H1 (cell line): ENCODE measurements around the gene KRT3. TPM values are rescaled to one million over a fixed set of nuclear protein-coding genes. Genes with fewer than 3 reads are reported as not detected.

Source experiments
- CTCF ChIA-PET: fragments of 300-600 bp; sonication (Branson Sonifier 250); formaldehyde crosslinking; loops from one replicate; lab custom pipeline; 2021; ENCODE audit not compliant: partially characterized antibody; lab: Charles Lee
- POLR2A ChIA-PET: fragments of 300-600 bp; sonication (Branson Sonifier 250); formaldehyde crosslinking; loops from one replicate; lab custom pipeline; 2021; ENCODE audit warnings: inconsistent platforms; ENCODE audit not compliant: partially characterized antibody; lab: Charles Lee
- DNase-seq, 2 experiments: peaks; one replicate each; pipeline versions ENCODE4 v3.0.0 to v3.0.0-alpha.2; 2010 to 2022; ENCODE audit warnings: low spot score in 2 of 2, low read depth in 1 of 2, mixed read lengths in 1 of 2
- FAIRE-seq: peaks from 2 replicates; lab custom pipeline; 2011; peaks lifted over from hg19 to GRCh38; lab: Jason Lieb, UNC
- H2AFZ ChIP-seq: 2 replicates; pipeline ENCODE4 v1.8.1; 2012; ENCODE audit warnings: low read length, inconsistent platforms
- H2AK5ac ChIP-seq: 2 replicates; pipeline ENCODE4 v1.6.1; 2013; ENCODE audit warnings: low read depth, low read length
- H2BK120ac ChIP-seq: replicated peaks from 2 replicates; pipeline ENCODE3; 2013; ENCODE audit warnings: low read depth, low read length, inconsistent platforms
- H2BK12ac ChIP-seq: 2 replicates; pipeline ENCODE4 v1.6.1; 2013; ENCODE audit warnings: low read depth, low read length
- H2BK15ac ChIP-seq: 2 replicates; pipeline ENCODE4 v1.6.1; 2013; ENCODE audit warnings: low read length
- H2BK20ac ChIP-seq: 2 replicates; pipeline ENCODE4 v1.6.1; 2013; ENCODE audit warnings: low read length
- H2BK5ac ChIP-seq: 2 replicates; pipeline ENCODE4 v1.6.1; 2013; ENCODE audit warnings: low read depth, low read length
- H3K14ac ChIP-seq: 2 replicates; pipeline ENCODE4 v1.6.1; 2013; ENCODE audit warnings: inconsistent platforms; ENCODE audit not compliant: insufficient read length
- H3K18ac ChIP-seq: 2 replicates; pipeline ENCODE4 v1.6.1; 2013; ENCODE audit warnings: low read length; ENCODE audit errors: extremely low read depth
- H3K23ac ChIP-seq: 2 replicates; pipeline ENCODE4 v1.6.1; 2013; ENCODE audit warnings: inconsistent platforms; ENCODE audit not compliant: insufficient read length
- H3K23me2 ChIP-seq: 2 replicates; pipeline ENCODE4 v1.6.1; 2013; ENCODE audit warnings: low read depth, low read length
- H3K27ac ChIP-seq: 2 replicates; pipeline ENCODE4 v1.6.1; 2011; ENCODE audit warnings: low read depth, low read length, inconsistent platforms
- H3K27me3 ChIP-seq, 4 experiments: replicated peaks in 1 of 4; 1 replicate in 1 of 4; 2 replicates in 3 of 4; pipeline versions ENCODE4 v1.6.1 to v1.8.1; 2011 to 2013; ENCODE audit warnings: low read length in 3 of 4, mild to moderate bottlenecking in 3 of 4, inconsistent platforms in 2 of 4, mixed read lengths in 2 of 4, moderate library complexity in 1 of 4; ENCODE audit not compliant: control insufficient read depth in 3 of 4, insufficient read depth in 3 of 4; ENCODE audit errors: extremely low read depth in 1 of 4
- H3K36me3 ChIP-seq, 4 experiments: 2 replicates each; pipeline versions ENCODE4 v1.6.1 to v1.8.1; 2011 to 2013; ENCODE audit warnings: mild to moderate bottlenecking in 4 of 4, low read length in 3 of 4, moderate library complexity in 2 of 4, control low read depth in 1 of 4, inconsistent platforms in 1 of 4; ENCODE audit not compliant: insufficient read depth in 4 of 4, control insufficient read depth in 2 of 4
- H3K4ac ChIP-seq: replicated peaks from 2 replicates; pipeline ENCODE3; 2013; ENCODE audit warnings: low read length, low read depth, mixed read lengths, inconsistent platforms; ENCODE audit not compliant: insufficient read length
- H3K4me1 ChIP-seq, 4 experiments: replicated peaks in 1 of 4; 1 replicate in 1 of 4; 2 replicates in 3 of 4; pipeline versions ENCODE4 v1.6.1 to v1.8.1; 2011 to 2013; ENCODE audit warnings: low read length in 3 of 4, inconsistent platforms in 2 of 4, mixed read lengths in 1 of 4; ENCODE audit not compliant: insufficient read depth in 4 of 4, control insufficient read depth in 3 of 4
- H3K4me2 ChIP-seq, 2 experiments: 2 replicates each; pipeline versions ENCODE4 v1.6.1 to v1.8.1; 2011 to 2013; ENCODE audit warnings: low read depth in 2 of 2, low read length in 2 of 2, control low read depth in 1 of 2, inconsistent platforms in 1 of 2, mild to moderate bottlenecking in 1 of 2; ENCODE audit not compliant: insufficient read depth in 1 of 2
- H3K4me3 ChIP-seq, 4 experiments: fragments of 200-600, 300-600 bp in 1 of 4; sonication (generic), shearing (Covaris generic), sonication (Bioruptor Twin) in 1 of 4; 2 replicates each; pipeline versions ENCODE4 v1.5.1 to v1.8.1; 2011 to 2016; ENCODE audit warnings: low read length in 4 of 4, low read depth in 3 of 4, control low read depth in 2 of 4, inconsistent platforms in 2 of 4, mild to moderate bottlenecking in 2 of 4, mixed read lengths in 1 of 4, moderate library complexity in 1 of 4; ENCODE audit not compliant: insufficient read depth in 2 of 4; ENCODE audit errors: extremely low read depth in 1 of 4
- H3K56ac ChIP-seq: replicated peaks from 2 replicates; pipeline ENCODE3; 2013; ENCODE audit warnings: low read depth, mild to moderate bottlenecking, mixed read lengths, low read length, inconsistent platforms; ENCODE audit not compliant: insufficient read length
- H3K79me1 ChIP-seq: 2 replicates; pipeline ENCODE4 v1.6.1; 2013; ENCODE audit warnings: low read depth, low read length, control low read depth
- H3K79me2 ChIP-seq, 2 experiments: 2 replicates each; pipeline versions ENCODE4 v1.6.1 to v1.8.1; 2012 to 2013; ENCODE audit warnings: low read length in 2 of 2, mild to moderate bottlenecking in 2 of 2, inconsistent platforms in 1 of 2; ENCODE audit not compliant: insufficient read depth in 2 of 2, control insufficient read depth in 1 of 2
- H3K9ac ChIP-seq, 4 experiments: replicated peaks in 1 of 4; 1 replicate in 1 of 4; 2 replicates in 3 of 4; pipeline versions ENCODE4 v1.6.1 to v1.8.1; 2011 to 2013; ENCODE audit warnings: low read depth in 3 of 4, low read length in 3 of 4, control low read depth in 2 of 4, mild to moderate bottlenecking in 2 of 4, moderate library complexity in 2 of 4, inconsistent platforms in 1 of 4; ENCODE audit errors: extremely low read depth in 1 of 4
- H3K9me3 ChIP-seq, 2 experiments: 2 replicates each; pipeline versions ENCODE4 v1.6.1 to v1.8.1; 2012 to 2013; ENCODE audit warnings: mild to moderate bottlenecking in 2 of 2, moderate library complexity in 2 of 2, control low read depth in 1 of 2, inconsistent platforms in 1 of 2, low read depth in 1 of 2, low read length in 1 of 2, mixed read lengths in 1 of 2; ENCODE audit not compliant: insufficient read depth in 2 of 2
- H4K20me1 ChIP-seq, 2 experiments: replicated peaks in 1 of 2; 2 replicates each; pipeline versions ENCODE3 to v1.8.1; 2011 to 2013; ENCODE audit warnings: inconsistent platforms in 2 of 2, low read length in 2 of 2, mild to moderate bottlenecking in 1 of 2; ENCODE audit not compliant: insufficient read depth in 2 of 2, control insufficient read depth in 1 of 2
- H4K5ac ChIP-seq: 2 replicates; pipeline ENCODE4 v1.6.1; 2013; ENCODE audit warnings: low read length, low read depth, mixed read lengths, inconsistent platforms; ENCODE audit not compliant: insufficient read length
- H4K8ac ChIP-seq: 2 replicates; pipeline ENCODE4 v1.8.0; 2013; ENCODE audit warnings: mild to moderate bottlenecking, moderate library complexity, low read length, inconsistent platforms; ENCODE audit not compliant: insufficient read depth; ENCODE audit errors: extremely low read depth
- H4K91ac ChIP-seq: replicated peaks from 2 replicates; pipeline ENCODE3; 2013; ENCODE audit warnings: low read length, mixed read lengths, inconsistent platforms; ENCODE audit not compliant: insufficient read length
- BACH1 ChIP-seq: IDR thresholded peaks from 2 replicates; pipeline ENCODE4 v1.6.1; 2012; ENCODE audit warnings: low read length, improper control_type of control experiment
- BRCA1 ChIP-seq: IDR thresholded peaks from 2 replicates; pipeline ENCODE4 v1.6.1; 2012; ENCODE audit warnings: low read depth, low read length, improper control_type of control experiment
- CBX8 ChIP-seq: fragments of 300-800, 300-1000 bp; sonication (generic); IDR thresholded peaks from 2 replicates; pipeline ENCODE4 v1.7.1; 2016; ENCODE audit warnings: low read depth, low read length, borderline replicate concordance
- EP300 ChIP-seq, 2 experiments: IDR thresholded peaks; 1 replicate in 1 of 2; 2 replicates in 1 of 2; pipeline ENCODE4 v1.6.1; 2011 to 2012; ENCODE audit warnings: low read depth in 2 of 2, low read length in 2 of 2, mild to moderate bottlenecking in 2 of 2, borderline replicate concordance in 1 of 2, inconsistent platforms in 1 of 2, moderate library complexity in 1 of 2
- EZH2 ChIP-seq: fragments of 200-600 bp; sonication (generic); IDR thresholded peaks from 2 replicates; pipeline ENCODE4 v1.7.1; 2012; ENCODE audit warnings: low read depth, mild to moderate bottlenecking, moderate library complexity, low read length, inconsistent platforms; ENCODE audit not compliant: severe bottlenecking
- GTF2F1 ChIP-seq: IDR thresholded peaks from 2 replicates; pipeline ENCODE4 v1.6.1; 2012; ENCODE audit warnings: low read depth, low read length, improper control_type of control experiment, borderline replicate concordance
- HDAC2 ChIP-seq, 2 experiments: fragments of 300-600 bp in 1 of 2; sonication (generic) in 1 of 2; IDR thresholded peaks; 2 replicates each; pipeline ENCODE4 v1.6.1; 2011 to 2012; ENCODE audit warnings: low read depth in 2 of 2, low read length in 2 of 2, mild to moderate bottlenecking in 2 of 2, moderate library complexity in 2 of 2, borderline replicate concordance in 1 of 2, inconsistent platforms in 1 of 2
- HDAC6 ChIP-seq: IDR thresholded peaks from one replicate; pipeline ENCODE4 v1.7.1; 2012; ENCODE audit warnings: low read depth, mild to moderate bottlenecking, inconsistent platforms, low read length, moderate library complexity
- KDM4A ChIP-seq: IDR thresholded peaks from one replicate; pipeline ENCODE4 v1.7.1; 2012; ENCODE audit warnings: low read depth, mild to moderate bottlenecking, moderate library complexity, low read length, inconsistent platforms; ENCODE audit not compliant: severe bottlenecking
- PHF8 ChIP-seq: fragments of 200-600 bp; sonication (generic); conservative IDR thresholded peaks from 2 replicates; pipeline ENCODE4 v1.7.1; 2012; ENCODE audit warnings: low read depth, mild to moderate bottlenecking, inconsistent platforms, low read length, moderate library complexity
- RBBP5 ChIP-seq: IDR thresholded peaks from 2 replicates; pipeline ENCODE4 v1.7.1; 2012; ENCODE audit warnings: low read depth, mild to moderate bottlenecking, inconsistent platforms, low read length, moderate library complexity, borderline replicate concordance
- RXRA ChIP-seq: IDR thresholded peaks from 2 replicates; pipeline ENCODE4 v1.6.1; 2011; ENCODE audit warnings: low read depth, mild to moderate bottlenecking, low read length, moderate library complexity; ENCODE audit not compliant: insufficient read depth
- SIN3A ChIP-seq, 2 experiments: IDR thresholded peaks in 1 of 2; conservative IDR thresholded peaks in 1 of 2; 2 replicates each; pipeline ENCODE4 v1.6.1; 2011 to 2012; ENCODE audit warnings: low read length in 2 of 2, improper control_type of control experiment in 1 of 2, low read depth in 1 of 2, mild to moderate bottlenecking in 1 of 2
- WGBS, 2 experiments: shearing (Covaris generic) in 1 of 2; methylation state at CpG; one replicate each; pipeline versions ENCODE4 v1.1.6 to v1.1.7; 2013 to 2015; ENCODE audit warnings: low lambda C conversion rate in 2 of 2, mixed read lengths in 2 of 2, inconsistent platforms in 1 of 2, low coverage in 1 of 2, missing lambda C conversion rate in 1 of 2; ENCODE audit not compliant: insufficient replicate concordance in 2 of 2, insufficient coverage in 1 of 2, insufficient read length in 1 of 2; ENCODE audit errors: extremely low coverage in 1 of 2, missing lambda C conversion rate in 1 of 2; 5-methylcytosine and 5-hydroxymethylcytosine counted together
- polyA plus RNA-seq, 7 experiments: library from polyadenylated mRNA; depleted of rRNA in 3 of 7; stranded (reverse) in 5 of 7; unstranded in 2 of 7; fragments of >200 nt in 5 of 7; fragments of 200-250 nt in 2 of 7; gene quantifications; 1 replicate in 5 of 7; 2 replicates in 1 of 7; 4 replicates in 1 of 7; pipeline versions ENCODE4 v1.2.1 to v1.2.3, GENCODE V29; 2011 to 2013; ENCODE audit warnings: missing spikeins in 2 of 7, mixed read lengths in 2 of 7
- total RNA-seq: library from RNA; stranded (reverse); fragmentation: NEBNext Ultra II Directional; extraction: Animal tissue kit (Norgen Biotek cat#: 25700); gene quantifications from 2 replicates; pipeline ENCODE4 v1.2.1, GENCODE V29; 2021

Gene KRT3
- total and polyA plus RNA-seq, 2 of the 8 experiments (the other 6 are each of a cell fraction or from before 2014, with no cell fraction given), result not detected

DNA sequence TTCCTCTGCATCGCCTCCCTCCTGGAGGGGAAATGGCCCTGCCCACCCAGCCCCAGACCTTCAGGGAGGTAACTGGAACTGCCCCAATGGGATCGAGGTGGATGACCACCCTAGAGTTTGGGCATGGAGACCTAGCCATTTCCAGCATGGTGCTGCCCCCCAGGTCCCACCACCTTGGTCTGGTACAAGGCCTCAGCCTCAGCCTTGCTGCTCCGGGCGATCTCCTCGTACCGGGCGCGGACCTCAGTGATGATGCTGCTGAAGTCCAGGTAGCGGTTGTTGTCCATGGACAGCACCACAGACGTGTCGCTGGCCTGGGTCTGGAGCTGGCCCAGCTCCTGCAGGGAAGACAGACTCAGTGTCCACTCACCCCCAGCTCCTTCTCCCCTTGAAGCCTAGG is 48.5 kb upstream of the KRT3 start:
- H2BK120ac ChIP-seq, result no peak overlapping the region
- no peak overlapping the region for H3K4me2 ChIP-seq
- no peak overlapping the region for H3K23ac ChIP-seq
- H3K9ac ChIP-seq, result no peak overlapping the region
- H3K27ac ChIP-seq, result no peak overlapping the region
- no peaks in the 10 kb centered on the region for H3K79me1 ChIP-seq
- H3K56ac ChIP-seq, result no peak overlapping the region
- H3K79me2 ChIP-seq, result no peaks in the 10 kb centered on the region
- H3K9me3 ChIP-seq, result no peaks in the 10 kb centered on the region; a peak in 1 of 4 replicates
- H3K4me3 ChIP-seq, result no peak overlapping the region
- no peak overlapping the region for H4K8ac ChIP-seq
- ChIA-PET CTCF (interaction anchor here (0.6 to 1.6 kb wide), 2 partner anchors 22 to 446 kb away, joined by 4 read pairs; no protein-coding TSS in a partner anchor), POLR2A (no interaction called here)
- H3K27me3 ChIP-seq, result no peaks in the 10 kb centered on the region
- no peaks in the 10 kb centered on the region for H4K20me1 ChIP-seq
- H3K23me2 ChIP-seq, result no peaks in the 10 kb centered on the region
- no peak overlapping the region for H2AFZ ChIP-seq
- no peak overlapping the region for H2BK5ac ChIP-seq
- no peak overlapping the region for H2AK5ac ChIP-seq
- no peak overlapping the region for H2BK15ac ChIP-seq
- H3K18ac ChIP-seq, result no peak overlapping the region
- no peak overlapping the region for H3K4ac ChIP-seq
- H2BK12ac ChIP-seq, result no peak overlapping the region
- 87% methylated on average over 10 of the region's 11 CpGs; no CpG with 5 or more reads in 1 of the 2 experiments for WGBS, 2 experiments
- no peaks in the 10 kb centered on the region for H3K4me1 ChIP-seq
- no peak overlapping the region for H2BK20ac ChIP-seq
- H3K36me3 ChIP-seq, result no peaks in the 10 kb centered on the region
- no peak overlapping the region for H4K5ac ChIP-seq
- no peak overlapping the region for H3K14ac ChIP-seq
- DNase-seq, result no peak
- no peak overlapping the region for H4K91ac ChIP-seq
- FAIRE-seq, result no peak
- TF ChIP-seq GTF2F1 (no peak), HDAC6 (no peak), RBBP5 (no peak), EP300 (IDR thresholded peaks at IDR 0.05; ENCODE audit: borderline replicate concordance in 1 of 2, low read depth in 2 of 2, low read length in 2 of 2) (no peak), SIN3A (conservative IDR thresholded peaks at IDR 0.05 in 1 of 2, IDR thresholded peaks at IDR 0.05 in 1 of 2; ENCODE audit: low read depth in 1 of 2, low read length in 2 of 2) (no peak), BACH1 (no peak), BRCA1 (no peak), KDM4A (no peak), CBX8 (no peak), PHF8 (no peak), RXRA (no peak), EZH2 (no peak), HDAC2 (IDR thresholded peaks at IDR 0.05; ENCODE audit: borderline replicate concordance in 1 of 2, low read depth in 2 of 2, low read length in 2 of 2) (no peak)
